CD4-positive, alpha-beta T cell (primary cell): ENCODE measurements around the gene B4GALT6. TPM values are rescaled to one million over a fixed set of nuclear protein-coding genes. Genes with fewer than 3 reads are reported as not detected.

ENCODE experiments used
- ATAC-seq: fragments of 200-7000 bp; cut with Tn5 transposase; one replicate; pipeline ENCODE4 v1.10.0; 2022; ENCODE audit warnings: mild to moderate bottlenecking; ENCODE audit not compliant: poor library complexity
- CTCF ChIA-PET: fragments of 350-600 bp; sonication (Branson Sonifier 250); formaldehyde crosslinking; loops from one replicate; lab custom pipeline; 2021; ENCODE audit warnings: antibody characterized with exemption, inconsistent platforms; lab: Charles Lee
- POLR2A ChIA-PET: fragments of 350-600 bp; sonication (Branson Sonifier 250); formaldehyde crosslinking; loops from one replicate; lab custom pipeline; 2021; ENCODE audit warnings: antibody characterized with exemption, inconsistent platforms; lab: Charles Lee
- DNase-seq, 14 experiments: peaks; one replicate each; pipeline ENCODE4 v3.0.0-alpha.2; 2013 to 2020; ENCODE audit warnings: mixed read lengths in 2 of 14
- H3K27ac ChIP-seq, 2 donors: one replicate each; pipeline versions ENCODE4 v1.5.1 to v1.7.0; 2013; ENCODE audit warnings: low read length in 2 of 2, low read depth in 1 of 2, mild to moderate bottlenecking in 1 of 2
- H3K27me3 ChIP-seq, 2 experiments: 1 replicate in 1 of 2; 2 replicates in 1 of 2; pipeline versions ENCODE4 v1.6.1 to v1.7.0; 2013; ENCODE audit warnings: low read length in 2 of 2, control low read depth in 1 of 2, mild to moderate bottlenecking in 1 of 2, moderate library complexity in 1 of 2; ENCODE audit not compliant: insufficient read depth in 2 of 2, control insufficient read depth in 1 of 2
- H3K36me3 ChIP-seq: one replicate; pipeline ENCODE4 v1.6.1; 2013; ENCODE audit warnings: low read length, control low read depth; ENCODE audit not compliant: insufficient read depth
- H3K4me1 ChIP-seq: one replicate; pipeline ENCODE4 v1.6.1; 2013; ENCODE audit warnings: low read length, control low read depth; ENCODE audit not compliant: insufficient read depth
- H3K4me3 ChIP-seq: one replicate; pipeline ENCODE4 v1.5.1; 2013; ENCODE audit warnings: mild to moderate bottlenecking, low read length, moderate library complexity
- H3K9me3 ChIP-seq, 2 experiments: 1 replicate in 1 of 2; 2 replicates in 1 of 2; pipeline versions ENCODE4 v1.6.1 to v1.7.0; 2013; ENCODE audit warnings: low read length in 2 of 2, mild to moderate bottlenecking in 2 of 2, control low read depth in 1 of 2, moderate library complexity in 1 of 2; ENCODE audit not compliant: control insufficient read depth in 1 of 2, insufficient read depth in 1 of 2
- H3K27ac Mint-ChIP-seq: one replicate; pipeline ENCODE4 v1.8.0; 2020; ENCODE audit warnings: mixed read lengths
- H3K27me3 Mint-ChIP-seq: one replicate; pipeline ENCODE4 v1.8.0; 2021; ENCODE audit warnings: mixed read lengths
- H3K36me3 Mint-ChIP-seq: one replicate; pipeline ENCODE4 v1.8.0; 2021; ENCODE audit warnings: low read depth, mixed read lengths
- H3K4me1 Mint-ChIP-seq: one replicate; pipeline ENCODE4 v1.8.0; 2021; ENCODE audit warnings: low read depth, mixed read lengths
- H3K4me3 Mint-ChIP-seq: one replicate; pipeline ENCODE4 v1.8.0; 2020; ENCODE audit warnings: mild to moderate bottlenecking, mixed read lengths
- H3K9me3 Mint-ChIP-seq: one replicate; pipeline ENCODE4 v1.8.0; 2020; ENCODE audit warnings: mixed read lengths
- CTCF ChIP-seq: fragments of 200-600 bp; IDR thresholded peaks from one replicate; pipeline ENCODE4 v1.8.0; 2022; ENCODE audit warnings: antibody characterized with exemption, mild to moderate bottlenecking
- intact Hi-C, 2 experiments: fragments of 100-400 bp; cut with DNase I in 1 of 2; cut with micrococcal nuclease in 1 of 2; formaldehyde crosslinking; loops; one replicate each; pipeline versions ENCODE4 v1.15.1 to v1.9.0; 2023 to 2025; cut with DNase I, micrococcal nuclease
- total RNA-seq, 174 experiments: library from RNA in 2 of 174; stranded (reverse) in 2 of 174; gene quantifications; one replicate each; pipeline ENCODE4 v1.2.3 and lab custom pipeline; 2021 to 2026

B4GALT6 gene
- total RNA-seq, 2 experiments from 2014 or later = 0.75 TPM; not detected in 1

DNA sequence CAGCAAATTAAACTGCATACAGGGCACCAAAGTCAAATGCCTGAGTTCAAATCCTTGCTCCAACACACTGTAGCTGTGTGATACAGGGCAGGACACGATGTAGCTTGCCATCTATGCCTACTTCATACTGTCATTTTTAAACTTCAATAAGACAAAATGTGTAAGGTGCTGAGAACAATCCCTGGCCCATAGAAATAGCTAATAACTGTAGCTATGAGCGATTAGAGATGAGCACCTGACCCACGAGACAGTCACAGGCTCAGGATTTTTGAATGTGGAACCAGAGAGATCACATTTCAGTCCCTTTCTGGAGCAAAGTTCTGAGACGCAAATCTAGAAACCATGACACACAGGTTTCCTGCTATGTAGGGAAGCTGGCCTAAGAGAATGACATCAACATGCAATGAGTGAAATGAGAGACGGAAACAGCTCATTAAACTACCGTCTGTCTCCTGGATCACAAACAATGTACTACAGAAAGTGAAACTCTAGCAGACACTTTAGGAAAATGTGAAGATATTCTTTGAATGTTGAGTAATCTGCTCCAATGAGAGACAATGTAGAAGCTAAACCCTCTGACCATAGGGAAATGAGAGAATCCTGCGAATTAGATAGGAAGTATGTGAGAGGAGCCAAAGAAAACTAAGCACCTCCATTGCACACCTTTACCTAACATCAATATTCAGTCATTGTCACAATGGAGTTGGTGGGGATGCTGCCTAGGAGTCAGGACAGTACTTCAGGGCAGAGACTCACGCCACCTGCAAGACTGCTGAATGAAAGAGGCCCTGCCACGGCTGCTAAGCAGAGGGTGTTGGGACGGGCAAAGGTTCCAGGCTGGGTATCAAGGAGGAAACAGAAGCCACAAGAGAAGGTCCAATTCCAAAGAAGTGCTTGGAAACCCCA lies 25.5 kb downstream of the B4GALT6 start:
- Histone ChIP-seq H3K4me3 (no peak overlapping the region), H3K27ac (no peak overlapping the region), H3K36me3 (no peaks in the 10 kb centered on the region), H3K4me1 (peaks cover 6% of the 10 kb centered on the region), H3K27me3 (peaks cover 4% of the 10 kb centered on the region in 2 experiments), H3K9me3 (no peaks in the 10 kb centered on the region)
- Mint-ChIP-seq H3K27ac (no peak overlapping the region), H3K27me3 (peaks cover under 1% of the 10 kb centered on the region), H3K4me1 (no peaks in the 10 kb centered on the region), H3K9me3 (no peaks in the 10 kb centered on the region), H3K4me3 (no peak overlapping the region), H3K36me3 (no peaks in the 10 kb centered on the region)
- ChIA-PET CTCF (no interaction called here), POLR2A (no interaction called here)
- no peak for TF ChIP-seq CTCF
- intact Hi-C loops = no loop called here
- peak in 3 of 14 experiments; percentile 35 to 40 (median 36) for DNase-seq
- ATAC-seq = no peak

DNA sequence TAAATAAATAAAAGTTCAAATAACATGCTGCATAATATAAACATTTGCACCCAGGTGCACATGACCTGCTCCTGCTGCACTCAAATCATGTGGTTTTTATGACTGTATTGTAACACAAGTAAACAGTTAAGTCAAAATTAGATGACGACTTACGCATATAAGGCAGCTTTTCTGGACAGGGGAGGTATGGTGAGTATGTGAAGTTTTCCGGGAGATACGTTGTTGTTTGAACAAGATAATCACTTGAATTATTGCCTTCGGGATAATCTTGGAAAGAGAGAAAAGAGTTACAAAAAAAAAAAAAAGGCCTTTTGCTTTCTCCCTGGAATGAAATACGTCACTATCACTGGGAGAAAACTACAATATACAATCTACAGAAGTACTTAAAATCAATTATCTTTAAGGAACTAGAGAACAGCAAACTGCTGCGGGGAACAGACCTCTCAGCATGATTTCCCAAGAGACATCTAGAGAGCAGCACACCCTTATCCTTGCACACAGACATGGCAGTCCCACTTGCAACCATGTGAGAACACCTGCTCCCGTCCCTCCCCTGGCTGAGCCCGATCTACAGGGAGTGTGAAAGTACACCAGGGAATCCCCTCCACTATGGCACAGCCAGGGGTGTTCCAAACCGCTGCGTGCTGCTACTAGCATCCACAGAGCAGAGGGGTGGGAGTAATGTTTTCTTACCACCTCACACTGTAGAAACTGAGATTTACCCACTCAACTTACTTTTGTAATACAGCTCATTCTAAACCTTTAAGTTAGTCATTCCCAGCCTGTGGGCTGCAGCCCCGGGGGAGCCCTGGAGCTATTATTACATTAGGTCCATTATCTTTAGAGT lies 26.3 kb downstream of the B4GALT6 start:
- H3K27ac ChIP-seq = no peak overlapping the region
- H3K36me3 ChIP-seq = no peaks in the 10 kb centered on the region
- no peak overlapping the region for H3K27ac Mint-ChIP-seq
- H3K4me1 Mint-ChIP-seq = no peaks in the 10 kb centered on the region
- H3K27me3 ChIP-seq = peaks cover 4% of the 10 kb centered on the region in 2 experiments
- H3K9me3 Mint-ChIP-seq = no peaks in the 10 kb centered on the region
- TF ChIP-seq CTCF = no peak
- intact Hi-C loops = no loop called here
- peaks cover 5% of the 10 kb centered on the region for H3K27me3 Mint-ChIP-seq
- DNase-seq (no peak), ATAC-seq (no peak)
- no peaks in the 10 kb centered on the region for H3K36me3 Mint-ChIP-seq
- ChIA-PET CTCF (no interaction called here), POLR2A (interaction anchor here (0.7 kb wide), 1 partner anchor 21 kb away, joined by 3 read pairs; no protein-coding TSS in a partner anchor)
- H3K9me3 ChIP-seq = no peaks in the 10 kb centered on the region
- peaks cover 6% of the 10 kb centered on the region for H3K4me1 ChIP-seq
- no peak overlapping the region for H3K4me3 Mint-ChIP-seq
- no peak overlapping the region for H3K4me3 ChIP-seq

DNA sequence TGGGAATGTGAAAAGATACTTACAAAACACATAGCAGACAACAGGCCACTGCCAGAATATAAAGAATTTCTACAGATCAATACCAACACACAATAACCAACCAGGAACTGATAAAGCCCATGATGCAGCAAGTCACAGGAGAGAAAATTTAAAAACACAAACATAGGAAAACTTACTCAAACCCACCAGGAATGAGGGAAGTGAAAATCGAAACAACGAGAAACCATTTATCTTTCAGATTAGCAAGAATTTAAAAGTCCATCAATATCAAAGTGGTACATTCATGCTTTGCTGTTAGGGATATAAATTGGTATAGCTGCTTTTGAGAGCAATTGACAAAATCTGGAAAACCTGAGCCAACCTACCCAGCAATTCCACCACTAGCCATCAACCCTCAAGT lies 27.6 kb downstream of the B4GALT6 start:
- H3K27ac Mint-ChIP-seq = no peak overlapping the region
- TF ChIP-seq CTCF = no peak
- Histone ChIP-seq H3K4me1 (peaks cover 6% of the 10 kb centered on the region), H3K27ac (no peak overlapping the region), H3K9me3 (no peaks in the 10 kb centered on the region), H3K36me3 (no peaks in the 10 kb centered on the region), H3K27me3 (peaks cover 4 to 12% of the 10 kb centered on the region in 2 experiments), H3K4me3 (no peak overlapping the region)
- no peak overlapping the region for H3K4me3 Mint-ChIP-seq
- H3K36me3 Mint-ChIP-seq = no peaks in the 10 kb centered on the region
- ATAC-seq = no peak
- CTCF ChIA-PET = no interaction called here
- POLR2A ChIA-PET = no interaction called here
- peaks cover 18% of the 10 kb centered on the region for H3K27me3 Mint-ChIP-seq
- no peak for DNase-seq
- intact Hi-C loops = no loop called here
- no peaks in the 10 kb centered on the region for H3K9me3 Mint-ChIP-seq
- H3K4me1 Mint-ChIP-seq = no peaks in the 10 kb centered on the region
